ENCODE results near the gene CDC42BPA. TPM values are rescaled to one million over a fixed set of nuclear protein-coding genes. Genes with fewer than 3 reads are reported as not detected.
"Not testable (repeated sequence)": the region's sequence is repeated elsewhere in the genome, so short reads cannot be mapped to it uniquely, and the experiment has no call there.

Gene CDC42BPA
- polyA plus RNA-seq (ENCODE audit: insufficient read length in 12 of 12), result 10 to 100 TPM in 11 of 12 donors, not detected in 1; 27.0 to 36.2 (median 31.8) TPM
- long read RNA-seq, donor 1, partial matches to known transcripts, result 6 of 6 reads
- long read RNA-seq, donor 1, other reads (novel, unspliced or antisense), result 0 of 6 reads
- long read RNA-seq, donor 2, result 0 reads
- long read RNA-seq, donor 3, result 0 reads
- long read RNA-seq, donor 4, result 0 reads
- long read RNA-seq, donor 5, partial matches to known transcripts, result 0 of 1 reads
- long read RNA-seq, donor 5, other reads (novel, unspliced or antisense), result 0 of 1 reads
- long read RNA-seq, donor 6, partial matches to known transcripts, result 0 of 1 reads
- long read RNA-seq, donor 6, other reads (novel, unspliced or antisense), result 0 of 1 reads
- long read RNA-seq, donor 7, result 0 reads
- long read RNA-seq, donor 8, result 0 reads
- long read RNA-seq, donor 9, partial matches to known transcripts, result 0 of 1 reads
- long read RNA-seq, donor 9, other reads (novel, unspliced or antisense), result 0 of 1 reads
- long read RNA-seq, donor 10, partial matches to known transcripts, result 0 of 2 reads
- long read RNA-seq, donor 10, other reads (novel, unspliced or antisense), result 0 of 2 reads
- long read RNA-seq, donor 11, result 0 reads

DNA sequence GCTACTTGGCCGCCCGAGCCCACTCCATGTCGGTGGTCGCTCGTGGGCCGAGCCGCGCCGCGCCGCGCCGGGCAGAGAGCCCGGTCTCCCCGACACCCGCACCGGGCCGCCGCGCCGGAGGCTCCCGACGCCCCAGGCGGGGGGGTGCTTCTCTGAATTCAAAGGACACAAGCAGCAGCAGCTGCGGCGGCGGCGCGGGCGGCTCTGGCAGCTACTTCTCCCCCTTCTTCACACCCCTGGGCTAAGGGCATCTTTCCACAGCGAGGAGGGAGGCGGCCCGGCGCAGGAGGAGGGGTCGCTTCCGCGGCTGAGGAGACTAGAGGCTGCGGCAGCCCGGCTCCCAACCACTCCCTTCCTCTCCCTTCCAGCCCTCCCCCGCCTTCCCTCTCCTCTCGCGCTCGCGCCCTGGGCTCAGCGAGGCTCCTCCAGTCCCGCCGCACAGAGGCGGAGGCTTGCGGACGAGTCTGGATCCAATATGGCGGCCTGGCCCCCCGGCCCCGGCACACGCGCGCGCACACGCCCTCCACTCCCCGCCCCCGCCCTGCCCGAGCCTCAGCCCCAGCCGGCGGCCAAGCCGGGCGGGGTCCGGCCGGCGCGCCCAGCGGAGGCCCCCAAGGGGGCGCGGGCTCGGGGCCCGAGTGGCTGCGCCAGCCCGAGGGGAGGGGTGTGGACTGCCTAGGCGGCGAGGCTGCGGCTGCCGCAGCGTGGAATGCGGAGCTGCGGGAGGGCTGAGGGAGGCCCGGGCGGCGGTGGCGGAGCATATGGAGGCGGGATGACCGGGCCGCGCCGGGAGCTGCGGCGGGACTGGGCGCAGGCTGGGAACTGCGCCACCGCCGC, at the start of gene CDC42BPA:
Gene CDC42BPA, minus strand, starts transcription at position 477 of the 837 bp plus-strand sequence. CDS start 1,310 bp downstream, outside the sequence.
- peak; percentile 86 for DNase-seq

DNA sequence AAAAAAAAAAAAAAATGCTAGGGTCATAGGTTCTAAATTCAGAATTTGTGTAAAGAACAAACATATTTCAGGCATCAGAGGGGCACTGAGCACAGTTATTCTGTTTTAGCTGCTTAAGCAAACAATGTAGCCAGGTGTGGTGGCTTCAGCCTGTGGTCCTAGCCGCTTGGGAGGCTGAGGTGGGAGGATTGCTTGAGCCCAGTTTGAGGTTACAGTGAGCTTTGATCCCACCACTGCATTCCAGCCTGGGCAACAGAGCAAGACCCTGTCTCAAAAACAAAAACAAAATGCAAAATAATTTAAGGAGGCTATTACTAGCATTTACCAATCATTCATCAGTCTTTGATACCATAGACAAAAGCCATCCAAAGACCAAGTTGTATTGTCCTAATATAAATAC, 49.7 kb upstream of the CDC42BPA start:
- no peak for DNase-seq

DNA sequence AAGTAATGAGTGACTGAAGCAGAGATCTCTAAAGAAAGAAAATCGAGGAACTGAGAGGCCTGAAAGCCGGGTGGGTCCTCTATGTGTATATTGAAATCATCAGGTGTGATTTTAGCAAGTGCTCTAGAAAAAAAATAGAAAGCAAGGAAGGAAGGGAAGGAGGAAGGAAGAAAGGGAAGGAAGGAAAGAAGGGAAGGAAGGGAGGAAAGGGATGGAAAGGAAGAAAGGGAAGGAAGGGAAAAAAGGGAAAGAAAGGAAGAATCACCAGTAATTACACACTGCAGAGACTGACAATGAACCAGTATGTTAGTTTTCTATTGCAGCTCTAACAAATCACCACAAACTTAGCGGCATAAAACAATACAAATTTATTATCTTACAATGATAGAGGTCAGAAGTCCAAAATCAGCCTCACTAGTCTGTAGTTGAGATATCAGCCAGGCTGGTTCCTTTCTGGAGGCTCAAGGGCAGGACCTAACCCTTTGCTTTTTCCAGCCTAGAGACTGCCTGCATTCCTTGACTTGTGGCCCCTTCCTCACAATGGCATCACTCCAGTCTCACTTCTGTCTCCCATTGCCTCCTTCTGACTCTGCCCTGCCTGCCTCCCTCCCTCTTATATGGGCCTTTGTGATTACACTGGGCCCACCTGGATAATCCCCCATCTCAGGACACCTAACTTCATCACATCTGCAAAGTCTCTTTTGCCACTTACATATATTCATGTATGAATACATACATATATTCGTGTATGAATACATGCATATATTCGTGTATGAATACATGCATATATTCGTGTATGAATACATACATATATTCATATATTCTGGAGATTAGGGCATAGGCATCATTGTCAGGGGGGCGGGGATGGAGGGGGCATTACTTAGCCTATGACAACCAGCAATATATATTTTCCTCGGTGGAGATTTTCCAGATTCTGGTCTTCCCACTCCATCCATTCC, 47.5 kb upstream of the CDC42BPA start:
- DNase-seq, result no peak

DNA sequence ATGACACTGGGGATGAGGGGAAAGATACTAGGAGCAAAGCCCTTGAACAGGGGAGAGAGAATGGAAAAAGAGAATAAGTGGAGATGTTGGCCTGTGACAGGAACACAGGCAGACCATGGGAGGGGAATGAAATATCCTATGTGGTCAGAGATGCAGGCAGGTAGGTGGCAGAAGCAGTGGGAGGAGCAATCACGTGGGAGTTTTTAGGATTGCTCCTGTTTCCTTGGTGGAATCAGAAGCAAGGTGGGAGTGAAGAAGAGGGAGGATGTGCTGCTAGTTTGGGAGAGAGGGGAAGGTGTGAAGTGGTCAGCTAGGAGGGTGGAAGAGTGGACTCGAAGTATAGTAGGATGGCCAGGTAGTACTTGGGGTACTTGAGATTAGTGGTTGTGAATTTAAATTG, 46.4 kb upstream of the CDC42BPA start:
- no peak for DNase-seq

DNA sequence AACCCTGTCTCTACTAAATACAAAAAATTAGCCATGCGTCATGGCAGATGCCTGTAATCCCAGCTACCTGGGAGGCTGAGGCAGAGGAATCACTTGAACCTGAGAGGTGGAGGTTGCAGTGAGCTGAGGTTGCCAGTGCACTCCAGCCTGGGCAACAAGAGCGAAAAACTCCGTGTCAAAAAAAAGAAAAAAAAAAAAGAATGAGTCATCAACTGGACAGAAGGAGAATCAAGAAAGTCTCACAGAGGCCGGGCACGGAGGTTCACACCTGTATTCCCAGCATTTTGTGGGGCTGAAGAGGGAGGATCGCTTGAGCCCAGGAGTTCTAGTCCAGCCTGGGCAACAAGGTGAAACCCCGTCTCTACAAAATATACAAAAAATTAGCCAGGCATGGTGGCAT, 45.5 kb upstream of the CDC42BPA start:
- DNase-seq, result no peak

DNA sequence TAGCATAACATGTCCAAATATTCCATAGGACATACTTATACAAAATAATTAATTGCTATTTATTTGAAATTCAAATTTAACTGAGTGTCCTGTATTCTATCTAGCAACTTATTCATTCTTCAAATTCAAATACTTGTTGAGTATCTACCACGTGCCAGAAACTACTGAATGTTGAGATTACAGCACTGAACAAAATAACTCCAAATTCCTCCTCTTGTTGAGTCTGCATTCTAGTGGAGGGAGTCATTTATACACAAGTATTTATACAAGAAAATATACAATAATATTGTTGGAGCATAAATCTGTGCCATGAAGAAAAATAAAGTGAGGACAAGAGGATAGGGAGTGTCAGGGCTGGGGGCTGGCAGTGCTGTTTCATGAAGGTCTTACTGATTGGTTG, 43.7 kb upstream of the CDC42BPA start:
- no peak for DNase-seq

DNA sequence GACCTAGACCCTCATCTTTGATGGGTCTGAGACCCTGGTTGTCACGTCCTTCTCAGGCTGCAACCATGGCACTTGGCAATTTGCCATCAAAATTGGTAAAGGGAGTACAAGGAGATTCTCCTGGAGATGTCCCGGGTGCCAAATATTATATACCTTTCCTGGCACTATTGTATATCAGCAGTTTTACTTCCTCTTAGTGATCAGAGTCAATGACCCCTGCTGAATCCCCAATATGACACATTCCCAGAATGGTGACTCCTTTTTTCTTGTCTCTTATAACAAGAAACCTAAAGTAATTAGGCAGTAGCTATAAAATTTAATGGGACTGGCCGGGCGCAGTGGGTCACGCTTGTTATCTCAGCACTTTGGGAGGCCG, 39.6 kb upstream of the CDC42BPA start:
- no peak for DNase-seq

DNA sequence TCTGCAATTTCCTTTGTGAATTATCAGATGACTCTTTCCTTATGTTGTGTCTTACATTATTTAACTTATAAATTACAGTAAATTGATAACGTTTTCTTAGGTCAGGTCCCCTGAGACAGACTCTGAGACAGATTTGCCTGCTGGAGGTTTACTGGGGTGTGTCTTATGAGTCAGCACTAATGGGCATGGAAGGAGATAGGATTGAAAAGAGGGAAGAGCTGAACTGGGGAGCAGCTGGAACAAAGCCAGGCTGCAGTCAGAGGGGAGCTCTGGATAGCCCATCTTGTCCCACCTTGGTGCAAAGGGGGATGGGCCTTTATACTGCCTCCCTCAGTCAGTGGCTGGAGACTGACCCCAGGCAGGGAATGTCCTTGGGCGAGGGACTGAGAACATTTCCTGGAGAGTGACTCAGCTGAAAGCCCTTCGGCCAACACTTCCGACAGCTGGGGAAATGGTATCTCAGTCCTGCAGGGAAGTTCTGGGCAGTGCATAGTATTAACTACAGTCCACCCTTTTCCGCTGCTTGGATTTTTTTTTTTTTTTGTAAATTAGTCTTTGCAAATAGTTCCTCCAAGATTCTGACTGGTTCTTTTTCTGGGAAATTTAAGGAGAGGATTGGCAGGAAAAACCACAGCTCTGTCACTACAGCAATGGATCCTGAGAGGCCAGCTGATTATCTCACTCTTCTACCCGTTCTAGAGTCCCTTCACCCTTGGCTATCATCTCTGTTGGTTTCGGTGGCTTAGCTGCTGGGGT, 39.1 kb upstream of the CDC42BPA start:
- DNase-seq, result peak; percentile 68

- no peak for DNase-seq
Observed at GRCh38 chr1:227356620-227357146, 38.4 kb upstream of the CDC42BPA start.

DNA sequence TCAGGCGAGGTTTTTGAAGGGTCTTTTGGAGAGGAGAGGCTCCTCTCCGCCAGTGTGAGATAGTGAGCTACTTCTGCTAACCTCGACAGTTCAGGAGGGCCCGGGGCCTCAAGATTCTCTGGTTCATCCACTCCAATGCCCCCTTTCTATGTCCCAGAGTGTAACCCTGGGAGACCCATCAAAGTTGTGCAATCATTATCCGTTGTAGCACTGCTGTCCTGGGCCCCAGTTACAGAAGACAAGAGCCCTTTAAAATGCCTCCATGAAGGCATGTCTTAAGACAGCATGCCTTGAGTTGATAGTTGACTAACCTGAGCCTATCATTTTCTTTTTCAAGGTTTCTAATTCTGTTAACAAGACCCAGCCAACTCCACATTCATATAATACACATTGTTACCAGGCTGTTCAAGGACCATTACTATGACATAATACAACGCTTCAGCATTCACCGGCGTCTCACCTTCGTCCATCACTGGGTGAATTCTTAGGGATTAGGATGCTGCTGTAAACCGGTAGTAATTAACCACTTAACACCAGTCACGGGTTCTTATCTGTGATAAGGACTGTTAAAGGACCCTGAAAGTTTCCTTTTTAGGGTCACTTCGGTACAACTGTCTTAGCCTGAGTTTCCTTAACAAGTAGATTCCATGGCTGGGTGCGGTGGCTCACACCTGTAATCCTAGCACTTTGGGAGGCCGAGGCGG, 37.4 kb upstream of the CDC42BPA start:
- no peak for DNase-seq

DNA sequence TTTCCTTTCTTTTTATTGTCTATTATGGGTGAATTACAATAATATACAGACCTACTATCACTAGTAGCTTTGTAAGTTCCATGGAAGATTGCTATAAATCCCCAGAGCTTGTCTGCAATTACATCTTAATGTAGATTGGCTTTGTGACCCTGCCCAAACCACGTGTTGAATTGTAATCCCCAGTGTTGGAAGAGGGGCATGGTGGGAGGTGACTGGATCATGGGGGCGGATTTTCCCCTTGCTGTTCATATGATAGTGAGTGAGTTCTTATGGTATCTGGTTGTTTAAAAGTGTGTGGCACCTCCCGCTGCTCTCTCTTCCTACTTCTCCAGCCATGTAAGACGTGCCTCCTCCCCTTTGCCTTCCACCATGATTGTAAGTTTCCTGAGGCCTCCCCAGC, 34.9 kb upstream of the CDC42BPA start:
- no peak for DNase-seq

DNA sequence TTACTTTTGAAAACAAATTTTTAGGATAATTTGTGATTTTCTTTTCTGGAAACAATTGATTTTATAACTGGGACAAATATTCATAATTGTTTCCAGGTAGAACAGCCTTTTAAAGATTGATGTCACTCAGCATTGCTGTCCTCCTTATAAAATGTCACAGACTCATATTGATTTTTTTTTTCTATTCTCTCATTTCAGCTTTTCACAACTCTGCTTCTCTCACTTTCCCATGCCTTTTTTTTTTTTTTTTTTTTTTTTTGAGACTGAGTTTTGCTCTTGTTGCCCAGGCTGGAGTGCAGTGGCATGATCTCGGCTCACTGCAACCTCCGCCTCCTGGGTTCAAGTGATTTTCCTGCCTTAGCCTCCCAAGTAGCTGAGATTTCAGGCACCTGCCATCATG, 33.9 kb upstream of the CDC42BPA start:
- DNase-seq, result not testable (repeated sequence)

GRCh38 chr1:227351443-227351842, 33.2 kb upstream of the CDC42BPA start:
- DNase-seq, result peak; percentile 58

- DNase-seq, result no peak
Observed at GRCh38 chr1:227349967-227350366, 31.7 kb upstream of the CDC42BPA start.

DNA sequence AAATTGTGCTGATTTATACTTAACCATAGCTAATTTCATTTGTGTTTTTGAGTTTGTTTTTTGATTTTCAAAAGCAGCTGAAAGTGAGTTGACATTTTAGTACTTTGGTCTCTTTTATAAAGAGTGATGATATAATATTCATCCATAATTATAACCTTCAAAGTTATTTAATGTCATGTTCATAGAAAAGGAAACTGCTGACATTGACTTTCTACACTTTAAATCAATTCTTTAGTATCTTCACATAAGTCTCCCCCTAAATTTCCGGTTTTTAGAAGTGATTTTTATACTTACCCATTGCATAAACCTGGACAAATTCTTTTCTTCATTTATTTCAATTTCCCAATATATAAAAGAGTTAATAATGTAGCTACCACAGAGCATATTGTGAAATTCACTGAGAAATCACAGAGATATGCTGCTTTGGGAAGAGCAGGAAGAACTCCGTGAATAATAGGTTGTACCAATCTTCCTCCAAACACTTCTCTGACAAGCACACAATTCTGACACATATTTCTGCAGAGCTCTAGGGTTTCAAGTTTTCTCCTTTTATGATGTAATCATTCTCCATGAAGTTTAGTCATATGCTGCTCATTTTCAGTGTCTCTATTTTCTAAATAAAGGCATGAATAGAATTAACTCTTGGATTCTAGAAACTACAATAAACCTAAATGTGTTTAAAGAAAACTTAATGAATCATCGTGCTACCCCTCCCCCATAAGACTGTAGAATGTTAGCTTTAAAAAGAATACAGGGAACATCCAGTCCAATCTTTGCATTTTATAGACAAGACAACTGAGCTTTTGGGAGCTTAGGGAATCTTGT, 25.6 kb upstream of the CDC42BPA start:
- DNase-seq, result no peak

DNA sequence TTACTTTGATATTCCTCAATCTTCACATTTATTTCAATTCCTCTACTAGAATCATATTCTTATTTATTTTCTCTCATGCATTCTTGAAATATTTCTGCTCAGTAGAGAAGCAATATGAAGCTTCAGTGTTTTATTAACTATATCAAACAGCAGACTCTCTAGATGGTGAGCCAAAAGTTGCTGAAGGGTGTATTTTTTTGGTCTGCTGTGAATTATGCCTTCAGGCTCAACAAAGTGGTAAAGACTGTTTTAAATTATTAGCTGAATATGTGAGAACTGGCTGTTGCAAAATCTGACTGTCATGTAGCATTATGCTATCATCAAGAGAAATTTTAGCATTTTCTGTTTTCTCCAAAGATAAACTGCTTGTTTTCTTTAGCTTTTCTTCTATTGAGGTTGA, 24.9 kb upstream of the CDC42BPA start:
- no peak for DNase-seq

DNA sequence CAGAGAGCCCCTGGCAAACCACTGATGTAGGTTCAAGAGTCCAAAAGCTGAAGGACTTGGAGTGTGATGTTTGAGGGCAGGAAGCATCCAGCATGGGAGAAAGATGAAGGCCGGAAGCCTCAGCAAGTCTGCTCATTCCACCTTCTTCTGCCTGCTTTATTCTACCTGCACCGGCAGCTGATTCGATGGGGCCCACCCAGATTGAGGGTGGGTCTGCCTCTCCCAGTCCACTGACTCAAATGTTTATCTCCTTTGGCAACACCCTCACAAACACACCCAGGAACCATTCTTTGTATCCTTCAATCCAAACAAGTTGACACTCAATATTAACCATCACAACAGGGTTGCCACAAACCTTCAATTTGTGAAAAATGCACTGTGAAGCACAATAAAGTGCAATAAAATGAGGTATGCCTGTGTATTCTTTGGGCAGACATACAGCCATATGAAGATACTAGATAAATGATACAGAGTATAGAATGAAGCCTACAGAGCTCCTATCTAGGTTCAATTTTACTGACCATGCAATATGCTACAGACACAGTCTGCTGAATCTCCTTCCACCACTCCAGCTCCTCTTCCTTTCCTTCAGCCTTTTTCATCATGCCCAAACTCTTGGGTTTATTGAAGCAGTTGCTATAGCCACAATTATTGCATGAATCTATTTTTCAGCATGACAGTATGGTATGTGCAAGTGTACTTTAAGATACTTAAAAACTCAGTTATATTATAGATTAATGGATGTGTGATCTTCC, 24.0 kb upstream of the CDC42BPA start:
- DNase-seq, result no peak

DNA sequence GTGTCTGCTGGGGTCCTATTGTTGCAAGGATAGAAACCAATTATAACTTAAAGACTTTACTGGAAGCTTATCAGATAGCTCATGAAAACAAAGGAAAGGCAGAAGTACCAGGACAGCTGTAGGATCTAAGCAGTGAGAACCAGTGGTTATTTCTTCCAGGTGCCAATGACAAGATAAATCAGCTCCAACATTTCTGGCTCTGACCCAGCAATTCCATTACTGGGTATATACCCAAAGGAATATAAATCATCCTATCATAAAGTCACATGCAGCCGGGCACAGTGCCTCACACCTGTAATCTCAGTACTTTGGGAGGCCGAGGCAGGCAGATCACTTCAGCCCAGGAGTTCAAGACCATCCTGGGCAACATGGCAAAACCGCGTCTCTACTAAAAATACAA, 17.8 kb upstream of the CDC42BPA start:
- not testable (repeated sequence) for DNase-seq
